Right lobe of liver (tissue), 6 donors: Measurements from ENCODE around the gene SEC23A. TPM values are rescaled to one million over a fixed set of nuclear protein-coding genes. Genes with fewer than 3 reads are reported as not detected.

ENCODE experiments used
- ATAC-seq, 4 donors: fragments of 200-7000 bp; cut with Tn5 transposase; one replicate each; pipeline ENCODE4 v1.9.1; 2020; ENCODE audit warnings: mild to moderate bottlenecking in 4 of 4, moderate library complexity in 4 of 4
- DNase-seq, 3 donors: peaks; one replicate each; pipeline ENCODE4 v3.0.0-alpha.2; 2020
- H3K27ac ChIP-seq, 3 donors: fragments of 200-600 bp; one replicate each; pipeline ENCODE4 v1.8.0; 2022
- H3K27me3 ChIP-seq, 2 donors: fragments of 200-600 bp; one replicate each; pipeline ENCODE4 v1.8.0; 2022
- H3K36me3 ChIP-seq, 4 donors: fragments of 200-600 bp; sonication (generic) in 1 of 4; one replicate each; pipeline versions ENCODE4 v1.5.1 to v1.8.0; 2017 to 2022; ENCODE audit warnings: control low read depth in 1 of 4
- H3K4me1 ChIP-seq, 4 donors: fragments of 200-600 bp; sonication (generic) in 1 of 4; one replicate each; pipeline versions ENCODE4 v1.5.1 to v1.8.0; 2017 to 2022; ENCODE audit warnings: control low read depth in 1 of 4
- H3K4me3 ChIP-seq, 3 donors: fragments of 200-600 bp; one replicate each; pipeline ENCODE4 v1.8.0; 2022
- H3K9me3 ChIP-seq, 4 donors: fragments of 200-600 bp; sonication (generic) in 1 of 4; one replicate each; pipeline versions ENCODE4 v1.5.1 to v1.8.0; 2017 to 2022; ENCODE audit warnings: control low read depth in 1 of 4
- CTCF ChIP-seq, 4 donors: fragments of 200-600 bp in 3 of 4; fragments of 450-650 bp in 1 of 4; IDR thresholded peaks; one replicate each; pipeline versions ENCODE4 v1.5.1 to v1.8.0; 2016 to 2022; ENCODE audit warnings: antibody characterized with exemption in 4 of 4, mild to moderate bottlenecking in 2 of 4
- POLR2A ChIP-seq: fragments of 450-650 bp; IDR thresholded peaks from one replicate; pipeline ENCODE4 v1.6.1; 2017; ENCODE audit warnings: antibody characterized with exemption, mild to moderate bottlenecking
- WGBS: methylation state at CpG from one replicate; pipeline ENCODE4 v1.1.6; 2018; ENCODE audit warnings: low coverage, low lambda C conversion rate; ENCODE audit not compliant: insufficient coverage; ENCODE audit errors: missing lambda C conversion rate; 5-methylcytosine and 5-hydroxymethylcytosine counted together
- intact Hi-C, 2 donors: fragments of 100-400 bp; cut with DNase I; formaldehyde crosslinking; loops; one replicate each; pipeline versions ENCODE4 v1.11.2 to v1.14.1; 2022
- total RNA-seq, 6 experiments: library from RNA; depleted of rRNA in 2 of 6; stranded (reverse); fragments of >200 nt in 2 of 6; fragmentation: NEBNext Ultra II Directional in 3 of 6; extraction: Animal tissue kit (Norgen Biotek cat#: 25700) in 3 of 6; gene quantifications; one replicate each; pipeline versions ENCODE4 v1.1.0 to v1.2.4, GENCODE V29; 2016 to 2023
- donor health status: DM: no; HTN: yes; CAD: no.
- donor health status: DM: no; HTN: no; CAD: no.
- donor health status: DM: no; HTN: no; CAD: no.
- donor health status: DM: no; HTN: yes; CAD: no.
- donor health status: DM: no; HTN: yes; CAD: no.

Gene SEC23A
- total RNA-seq, 6 experiments from 2014 or later: 69.2 to 107 (median 88.1) TPM

DNA sequence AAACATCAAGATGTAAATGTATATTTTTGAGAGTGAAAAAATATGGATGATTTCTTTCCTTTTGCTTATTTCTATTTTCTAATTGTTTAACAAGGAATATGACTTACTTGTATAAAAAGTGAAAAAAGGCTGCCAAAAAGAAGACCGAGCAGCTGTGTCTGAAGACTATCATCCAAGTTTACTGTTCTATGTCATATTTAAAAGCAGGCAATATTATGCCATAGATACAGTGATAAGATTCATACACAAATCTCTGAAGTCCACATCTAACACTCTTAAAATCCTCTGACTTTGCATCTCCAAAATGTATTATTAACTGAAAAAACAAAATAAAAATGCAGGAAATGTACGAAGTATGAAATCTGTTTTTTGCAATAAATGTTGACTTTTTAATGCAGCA, 109.1 kb downstream of the SEC23A start:
- DNase-seq (no peak), ATAC-seq (no peak)
- 79% methylated on average over 2 of the region's 2 CpGs for WGBS
- TF ChIP-seq CTCF (IDR thresholded peaks at IDR 0.05) (no peak), POLR2A (no peak)
- Histone ChIP-seq H3K27me3 (no peaks in the 10 kb centered on the region), H3K9me3 (no peaks in the 10 kb centered on the region), H3K4me3 (no peak overlapping the region), H3K36me3 (no peaks in the 10 kb centered on the region), H3K4me1 (no peaks in the 10 kb centered on the region), H3K27ac (no peak overlapping the region)
- intact Hi-C loops: no loop called here

- 60% methylated on average over 4 of the region's 4 CpGs for WGBS
- Histone ChIP-seq H3K4me3 (no peak overlapping the region), H3K27ac (no peak overlapping the region), H3K4me1 (no peaks in the 10 kb centered on the region), H3K27me3 (no peaks in the 10 kb centered on the region), H3K9me3 (no peaks in the 10 kb centered on the region), H3K36me3 (no peaks in the 10 kb centered on the region)
- DNase-seq (no peak), ATAC-seq (no peak)
- intact Hi-C loops: no loop called here
- TF ChIP-seq CTCF (IDR thresholded peaks at IDR 0.05): no peak
- no peak for TF ChIP-seq POLR2A
These were observed 110.8 kb downstream of the SEC23A start for GRCh38 chr14:38992067-38992844.

DNA sequence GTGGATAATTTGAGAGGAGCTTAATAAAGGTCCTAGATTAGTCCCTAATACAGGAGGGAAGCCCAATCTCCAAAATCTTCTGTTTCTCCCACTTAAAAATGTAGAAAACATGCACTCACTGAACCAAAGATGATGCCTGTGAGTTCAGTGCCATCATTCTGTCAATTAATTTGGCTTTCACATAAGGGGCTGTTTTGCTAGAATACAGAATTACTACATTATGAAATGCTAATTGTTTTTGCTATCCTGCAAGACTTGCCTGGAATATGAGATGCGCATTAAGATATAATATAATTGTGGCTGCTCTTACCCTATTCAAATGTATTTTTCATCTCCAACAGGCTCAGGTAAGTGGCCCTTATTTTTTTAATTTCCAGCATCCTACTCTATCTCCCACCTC, 111.7 kb downstream of the SEC23A start:
- no peaks in the 10 kb centered on the region for H3K36me3 ChIP-seq
- no peak for TF ChIP-seq POLR2A
- TF ChIP-seq CTCF (IDR thresholded peaks at IDR 0.05): no peak
- H3K4me3 ChIP-seq: no peak overlapping the region
- DNase-seq: no peak
- intact Hi-C loops: no loop called here
- no peak overlapping the region for H3K27ac ChIP-seq
- WGBS: 92% methylated on average over 1 of the region's 1 CpG
- no peaks in the 10 kb centered on the region for H3K9me3 ChIP-seq
- no peak for ATAC-seq
- no peaks in the 10 kb centered on the region for H3K4me1 ChIP-seq
- H3K27me3 ChIP-seq: no peaks in the 10 kb centered on the region

DNA sequence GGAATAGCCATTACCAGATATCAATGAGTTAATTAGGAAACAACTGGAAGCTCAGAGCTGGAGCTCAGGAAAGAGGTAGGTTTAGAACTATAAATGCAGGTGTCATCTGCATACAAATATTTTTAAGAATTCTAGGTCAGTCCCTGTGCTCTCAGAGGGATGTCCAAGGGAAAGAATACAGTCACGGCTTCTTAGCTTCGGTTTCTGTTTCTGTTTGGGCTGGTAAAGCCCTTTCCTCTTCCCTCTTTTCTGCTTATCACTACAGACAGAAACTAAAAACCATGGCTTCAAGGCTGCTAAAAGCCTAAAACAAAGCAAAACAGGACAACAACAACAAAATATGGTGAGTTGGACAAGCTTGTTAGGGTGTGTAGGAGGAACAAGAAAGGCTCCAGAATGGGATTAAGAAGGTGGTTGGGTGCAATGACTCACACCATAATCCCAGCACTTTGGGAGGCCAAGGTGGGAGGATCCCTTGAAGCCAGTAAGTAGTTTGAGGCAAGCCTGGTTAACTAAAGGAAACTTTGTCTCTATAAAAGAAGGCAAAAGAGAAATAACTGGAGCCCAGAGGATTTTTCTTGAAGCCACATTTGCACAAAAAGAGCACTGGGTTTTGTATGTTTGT, 113.0 kb downstream of the SEC23A start:
- TF ChIP-seq POLR2A (no peak), CTCF (IDR thresholded peaks at IDR 0.05) (no peak)
- intact Hi-C loops: no loop called here
- peak in 2 of 4 donors; percentile 29 to 52 for ATAC-seq
- H3K4me3 ChIP-seq: no peak overlapping the region
- H3K27me3 ChIP-seq: no peaks in the 10 kb centered on the region
- no peaks in the 10 kb centered on the region for H3K36me3 ChIP-seq
- no peak overlapping the region for H3K27ac ChIP-seq
- DNase-seq: no peak
- 49% methylated on average over 2 of the region's 2 CpGs for WGBS
- no peaks in the 10 kb centered on the region for H3K4me1 ChIP-seq
- H3K9me3 ChIP-seq: no peaks in the 10 kb centered on the region
